Neural progenitor cell (in vitro differentiated cells): ENCODE results near the gene RNF157. TPM values are rescaled to one million over a fixed set of nuclear protein-coding genes. Genes with fewer than 3 reads are reported as not detected.

ENCODE experiments used
- DNase-seq: peaks from one replicate; pipeline ENCODE4 v3.0.0-alpha.2; 2016; ENCODE audit warnings: low spot score
- H2AFZ ChIP-seq: fragments of 200-600 bp; sonication (generic); replicated peaks from 2 replicates; pipeline ENCODE4 v1.6.1; 2016; ENCODE audit warnings: antibody characterized with exemption
- H3F3A ChIP-seq: fragments of 200-600 bp; sonication (generic); 2 replicates; pipeline ENCODE4 v1.6.1; 2016; ENCODE audit warnings: antibody characterized with exemption, low read depth
- H3K27ac ChIP-seq: fragments of 200-600 bp; sonication (generic); 2 replicates; pipeline ENCODE4 v1.5.1; 2016; ENCODE audit warnings: mild to moderate bottlenecking
- H3K27me3 ChIP-seq: fragments of 200-600 bp; sonication (generic); 2 replicates; pipeline ENCODE4 v1.6.1; 2016; ENCODE audit warnings: mild to moderate bottlenecking, moderate library complexity
- H3K36me3 ChIP-seq: fragments of 200-600 bp; sonication (generic); 2 replicates; pipeline ENCODE4 v1.5.1; 2016
- H3K4me1 ChIP-seq: fragments of 200-600 bp; sonication (generic); 2 replicates; pipeline ENCODE4 v1.6.1; 2016; ENCODE audit warnings: mixed run types
- H3K4me2 ChIP-seq: fragments of 200-600 bp; sonication (generic); 2 replicates; pipeline ENCODE4 v1.6.1; 2016
- H3K4me3 ChIP-seq: fragments of 200-600 bp; sonication (generic); 2 replicates; pipeline ENCODE4 v1.5.1; 2016
- H3K79me2 ChIP-seq: fragments of 200-600 bp; sonication (generic); 2 replicates; pipeline ENCODE4 v1.6.1; 2016; ENCODE audit warnings: low read depth
- H3K9ac ChIP-seq: fragments of 200-600 bp; sonication (generic); 2 replicates; pipeline ENCODE4 v1.6.1; 2016
- H3K9me3 ChIP-seq: fragments of 200-600 bp; sonication (generic); 2 replicates; pipeline ENCODE4 v1.5.1; 2016; ENCODE audit warnings: low read depth
- H4K20me1 ChIP-seq: fragments of 200-600 bp; sonication (generic); 2 replicates; pipeline ENCODE4 v1.6.1; 2016; ENCODE audit warnings: low read depth
- H3K27ac Mint-ChIP-seq: 3 replicates; pipeline ENCODE4 v1.8.0; 2021; ENCODE audit warnings: mixed read lengths
- H3K27me3 Mint-ChIP-seq: 2 replicates; pipeline ENCODE4 v1.8.0; 2022; ENCODE audit warnings: low read depth, mild to moderate bottlenecking, inconsistent platforms, moderate library complexity, mixed read lengths; ENCODE audit not compliant: insufficient read depth
- H3K36me3 Mint-ChIP-seq: 3 replicates; pipeline ENCODE4 v1.8.0; 2021; ENCODE audit warnings: mixed read lengths
- H3K4me1 Mint-ChIP-seq: 3 replicates; pipeline ENCODE4 v1.8.0; 2021; ENCODE audit warnings: mixed read lengths
- H3K4me3 Mint-ChIP-seq: 3 replicates; pipeline ENCODE4 v1.8.0; 2021; ENCODE audit warnings: mild to moderate bottlenecking, moderate library complexity, mixed read lengths
- H3K9me3 Mint-ChIP-seq: 3 replicates; pipeline ENCODE4 v1.8.0; 2020; ENCODE audit warnings: mixed read lengths
- EZH2 ChIP-seq: fragments of 200-600 bp; sonication (generic); IDR thresholded peaks from 2 replicates; pipeline ENCODE4 v1.6.1; 2017; ENCODE audit warnings: antibody characterized with exemption, mild to moderate bottlenecking, moderate library complexity
- EZH2phosphoT487 ChIP-seq: fragments of 200-600 bp; sonication (generic); IDR thresholded peaks from 2 replicates; pipeline ENCODE4 v1.6.1; 2017; ENCODE audit warnings: antibody characterized with exemption
- total RNA-seq: library from RNA; depleted of rRNA; stranded (reverse); fragments of >200 nt; gene quantifications from 2 replicates; pipeline ENCODE4 v1.2.3, GENCODE V29; 2015; ENCODE audit warnings: low replicate concordance
- TF ChIP-seq, protein P1 (sequence below): fragments of 200-600 bp; sonication (generic); IDR thresholded peaks from 2 replicates; pipeline ENCODE4 v1.5.1; 2017; ENCODE audit warnings: antibody characterized with exemption, mild to moderate bottlenecking

RNF157 gene
- total RNA-seq, 1 donor from 2014 or later = 21.0 TPM

DNA sequence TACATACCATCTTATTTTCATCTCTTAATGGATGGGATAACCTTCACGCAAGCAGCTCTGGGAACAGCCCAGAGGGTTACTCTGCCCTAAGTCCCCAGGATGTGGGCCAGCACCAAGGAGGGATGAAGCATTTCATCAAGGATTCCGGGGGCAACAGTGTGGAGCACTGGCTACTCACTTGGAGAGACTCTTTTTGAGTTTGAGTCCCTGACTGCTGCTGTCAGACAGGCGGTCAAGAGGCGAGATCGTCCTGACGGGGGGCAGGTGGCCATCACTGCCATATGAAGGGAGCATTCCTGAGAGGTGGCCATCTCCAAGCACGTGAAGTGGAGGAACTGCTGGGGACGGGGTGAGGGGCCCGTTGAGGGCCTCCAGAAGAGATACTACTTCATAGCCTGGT, 81.1 kb downstream of the RNF157 start:
- no peaks in the 10 kb centered on the region for H3K9me3 Mint-ChIP-seq
- H3K4me1 Mint-ChIP-seq = peaks cover 4% of the 10 kb centered on the region
- H3K4me3 Mint-ChIP-seq = no peak overlapping the region
- no peaks in the 10 kb centered on the region for H4K20me1 ChIP-seq
- no peak overlapping the region for H3K4me3 ChIP-seq
- H3K9me3 ChIP-seq = no peaks in the 10 kb centered on the region
- H3K36me3 ChIP-seq = no peaks in the 10 kb centered on the region
- TF ChIP-seq EZH2phosphoT487 = no peak
- TF ChIP-seq, protein P1, sequence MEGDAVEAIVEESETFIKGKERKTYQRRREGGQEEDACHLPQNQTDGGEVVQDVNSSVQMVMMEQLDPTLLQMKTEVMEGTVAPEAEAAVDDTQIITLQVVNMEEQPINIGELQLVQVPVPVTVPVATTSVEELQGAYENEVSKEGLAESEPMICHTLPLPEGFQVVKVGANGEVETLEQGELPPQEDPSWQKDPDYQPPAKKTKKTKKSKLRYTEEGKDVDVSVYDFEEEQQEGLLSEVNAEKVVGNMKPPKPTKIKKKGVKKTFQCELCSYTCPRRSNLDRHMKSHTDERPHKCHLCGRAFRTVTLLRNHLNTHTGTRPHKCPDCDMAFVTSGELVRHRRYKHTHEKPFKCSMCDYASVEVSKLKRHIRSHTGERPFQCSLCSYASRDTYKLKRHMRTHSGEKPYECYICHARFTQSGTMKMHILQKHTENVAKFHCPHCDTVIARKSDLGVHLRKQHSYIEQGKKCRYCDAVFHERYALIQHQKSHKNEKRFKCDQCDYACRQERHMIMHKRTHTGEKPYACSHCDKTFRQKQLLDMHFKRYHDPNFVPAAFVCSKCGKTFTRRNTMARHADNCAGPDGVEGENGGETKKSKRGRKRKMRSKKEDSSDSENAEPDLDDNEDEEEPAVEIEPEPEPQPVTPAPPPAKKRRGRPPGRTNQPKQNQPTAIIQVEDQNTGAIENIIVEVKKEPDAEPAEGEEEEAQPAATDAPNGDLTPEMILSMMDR = no peak
- no peak for TF ChIP-seq EZH2
- no peak overlapping the region for H3K27ac Mint-ChIP-seq
- no peak overlapping the region for H2AFZ ChIP-seq
- no peak for DNase-seq
- H3K27me3 ChIP-seq = no peaks in the 10 kb centered on the region
- no peaks in the 10 kb centered on the region for H3K79me2 ChIP-seq
- peaks cover 8% of the 10 kb centered on the region for H3F3A ChIP-seq
- no peak overlapping the region for H3K4me2 ChIP-seq
- no peaks in the 10 kb centered on the region for H3K27me3 Mint-ChIP-seq
- H3K36me3 Mint-ChIP-seq = peaks cover 7% of the 10 kb centered on the region
- no peak overlapping the region for H3K27ac ChIP-seq
- no peak overlapping the region for H3K9ac ChIP-seq
- peaks cover 13% of the 10 kb centered on the region for H3K4me1 ChIP-seq

DNA sequence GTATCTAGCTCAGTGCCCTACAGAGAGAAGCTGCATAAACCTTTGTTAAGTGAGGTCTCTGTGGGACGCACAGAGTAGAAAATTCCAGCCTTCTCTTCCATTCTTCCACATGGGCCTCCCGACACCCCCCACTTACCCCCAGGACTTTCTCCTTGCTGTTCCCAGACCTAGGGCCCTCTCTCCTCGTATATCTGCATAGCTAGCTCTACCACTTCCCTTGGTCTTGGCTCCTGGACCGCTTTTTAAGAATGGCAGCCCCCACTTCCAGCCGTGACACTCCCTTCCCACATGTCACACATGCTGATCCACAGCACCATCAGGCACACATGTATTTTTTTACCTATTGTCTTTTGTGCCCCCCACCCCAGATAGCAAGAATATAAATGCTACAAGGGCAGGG, 82.5 kb downstream of the RNF157 start:
- no peaks in the 10 kb centered on the region for H3K36me3 ChIP-seq
- H3K79me2 ChIP-seq = no peaks in the 10 kb centered on the region
- Mint-ChIP-seq H3K9me3 (no peaks in the 10 kb centered on the region), H3K36me3 (peaks cover 7% of the 10 kb centered on the region), H3K4me1 (peaks cover 7% of the 10 kb centered on the region), H3K27me3 (no peaks in the 10 kb centered on the region), H3K4me3 (no peak overlapping the region), H3K27ac (peak overlapping the region; percentile 38)
- no peak for DNase-seq
- no peaks in the 10 kb centered on the region for H4K20me1 ChIP-seq
- no peak overlapping the region for H2AFZ ChIP-seq
- peaks cover 23% of the 10 kb centered on the region for H3K4me1 ChIP-seq
- no peak overlapping the region for H3K9ac ChIP-seq
- H3F3A ChIP-seq = peaks cover 8% of the 10 kb centered on the region
- no peak for TF ChIP-seq EZH2
- TF ChIP-seq EZH2phosphoT487 = no peak
- TF ChIP-seq, protein P1 = no peak
- no peak overlapping the region for H3K4me3 ChIP-seq
- no peaks in the 10 kb centered on the region for H3K27me3 ChIP-seq
- H3K27ac ChIP-seq = no peak overlapping the region
- H3K4me2 ChIP-seq = no peak overlapping the region
- no peaks in the 10 kb centered on the region for H3K9me3 ChIP-seq

DNA sequence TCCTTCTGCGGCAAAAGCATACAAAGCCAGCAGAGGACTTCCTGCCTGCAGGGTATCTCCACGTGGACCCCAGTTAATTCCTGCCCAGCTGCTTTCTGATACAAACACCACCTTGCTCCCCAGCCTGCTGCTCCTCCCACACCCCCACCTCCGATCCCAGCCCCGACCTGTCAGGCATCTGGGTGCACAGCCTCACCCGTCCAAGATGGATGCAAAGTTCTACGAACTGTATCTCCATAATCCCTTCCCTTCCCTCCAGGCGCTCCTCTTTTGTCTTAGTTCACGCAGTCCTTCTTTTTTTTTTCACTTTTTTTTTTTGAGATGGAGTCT, 83.7 kb downstream of the RNF157 start:
- Histone ChIP-seq H3K4me1 (peaks cover 22% of the 10 kb centered on the region), H3F3A (peaks cover 8% of the 10 kb centered on the region), H3K79me2 (no peaks in the 10 kb centered on the region), H3K36me3 (no peaks in the 10 kb centered on the region), H3K9me3 (no peaks in the 10 kb centered on the region), H3K27ac (no peak overlapping the region), H3K27me3 (no peaks in the 10 kb centered on the region), H4K20me1 (no peaks in the 10 kb centered on the region), H2AFZ (no peak overlapping the region), H3K9ac (no peak overlapping the region), H3K4me2 (no peak overlapping the region), H3K4me3 (no peak overlapping the region)
- H3K36me3 Mint-ChIP-seq = peaks cover 7% of the 10 kb centered on the region
- no peak overlapping the region for H3K4me3 Mint-ChIP-seq
- no peak for DNase-seq
- TF ChIP-seq EZH2 (no peak), EZH2phosphoT487 (no peak)
- TF ChIP-seq, protein P1 = no peak
- H3K27me3 Mint-ChIP-seq = no peaks in the 10 kb centered on the region
- H3K27ac Mint-ChIP-seq = peak overlapping the region; percentile 85
- H3K4me1 Mint-ChIP-seq = peaks cover 7% of the 10 kb centered on the region
- no peaks in the 10 kb centered on the region for H3K9me3 Mint-ChIP-seq
